ENCODE data around the gene KCTD15. TPM values are rescaled to one million over a fixed set of nuclear protein-coding genes. Genes with fewer than 3 reads are reported as not detected.

Gene KCTD15
- total and polyA plus RNA-seq, 8 donors, result 14.8 to 33.8 (median 19.0) TPM

GRCh38 chr19:33823341-33823740, 26.7 kb downstream of the KCTD15 start:
- intact Hi-C loops (cut with DNase I), result no loop called here
- H3K4me1 ChIP-seq, result peaks cover 0 to 8% (median 0%) of the 10 kb centered on the region in 3 donors
- H3K36me3 ChIP-seq, result no peaks in the 10 kb centered on the region
- ATAC-seq (no peak), DNase-seq (no peak), FAIRE-seq (no peak)
- no peak overlapping the region for H3K27ac ChIP-seq
- H3K27me3 ChIP-seq, result no peaks in the 10 kb centered on the region
- no peak overlapping the region for H3K4me3 ChIP-seq
- no peaks in the 10 kb centered on the region for H3K9me3 ChIP-seq
- no peak for TF ChIP-seq CTCF (IDR thresholded peaks at IDR 0.05)

- Histone ChIP-seq H3K27ac (no peak overlapping the region), H3K4me3 (no peak overlapping the region), H3K9me3 (no peaks in the 10 kb centered on the region), H3K36me3 (no peaks in the 10 kb centered on the region), H3K4me1 (no peaks in the 10 kb centered on the region), H3K27me3 (no peaks in the 10 kb centered on the region)
- 82 to 88% methylated on average over 6 of the region's 6 CpGs for WGBS, 2 donors
- TF ChIP-seq CTCF (IDR thresholded peaks at IDR 0.05), result no peak
- intact Hi-C loops (cut with DNase I), result no loop called here
- ATAC-seq (no peak), FAIRE-seq (no peak), DNase-seq (no peak)
Observed at GRCh38 chr19:33825556-33825955, 28.9 kb downstream of the KCTD15 start.

- DNase-seq (no peak), FAIRE-seq (no peak), ATAC-seq (no peak)
- H3K4me3 ChIP-seq, result no peak overlapping the region
- 80 to 81% methylated on average over 7 of the region's 7 CpGs for WGBS, 2 donors
- no peak for TF ChIP-seq CTCF (IDR thresholded peaks at IDR 0.05)
- intact Hi-C loops (cut with DNase I), result no loop called here
- no peaks in the 10 kb centered on the region for H3K4me1 ChIP-seq
- no peak overlapping the region for H3K27ac ChIP-seq
- no peaks in the 10 kb centered on the region for H3K36me3 ChIP-seq
- H3K9me3 ChIP-seq, result no peaks in the 10 kb centered on the region
- H3K27me3 ChIP-seq, result no peaks in the 10 kb centered on the region
Observed at GRCh38 chr19:33826521-33826920, 29.9 kb downstream of the KCTD15 start.

- TF ChIP-seq CTCF (IDR thresholded peaks at IDR 0.05), result no peak
- intact Hi-C loops (cut with DNase I), result no loop called here
- DNase-seq (no peak), FAIRE-seq (no peak), ATAC-seq (no peak)
- Histone ChIP-seq H3K36me3 (no peaks in the 10 kb centered on the region), H3K4me3 (no peak overlapping the region), H3K27me3 (no peaks in the 10 kb centered on the region), H3K27ac (no peak overlapping the region), H3K9me3 (no peaks in the 10 kb centered on the region), H3K4me1 (no peaks in the 10 kb centered on the region)
- 80 to 82% methylated on average over 13 of the region's 13 CpGs for WGBS, 2 donors
Observed at GRCh38 chr19:33828266-33829075, 31.8 kb downstream of the KCTD15 start.

GRCh38 chr19:33830264-33830663, 33.6 kb downstream of the KCTD15 start:
- no peaks in the 10 kb centered on the region for H3K4me1 ChIP-seq
- FAIRE-seq, result no peak
- no peak for ATAC-seq
- no peaks in the 10 kb centered on the region for H3K9me3 ChIP-seq
- no peaks in the 10 kb centered on the region for H3K36me3 ChIP-seq
- no peak overlapping the region for H3K4me3 ChIP-seq
- no peaks in the 10 kb centered on the region for H3K27me3 ChIP-seq
- intact Hi-C loops (cut with DNase I), result no loop called here
- WGBS, 2 donors, result 89 to 90% methylated on average over 3 of the region's 3 CpGs
- DNase-seq, result no peak
- TF ChIP-seq CTCF (IDR thresholded peaks at IDR 0.05), result no peak
- H3K27ac ChIP-seq, result no peak overlapping the region
